H9 (cell line): Measurements from ENCODE around the gene CIT. TPM values are rescaled to one million over a fixed set of nuclear protein-coding genes. Genes with fewer than 3 reads are reported as not detected.

ENCODE experiments used
- DNase-seq: peaks from one replicate; pipeline ENCODE4 v3.0.0-alpha.2; 2017
- H2AFZ ChIP-seq: one replicate; pipeline ENCODE4 v1.6.1; 2013; ENCODE audit warnings: mild to moderate bottlenecking, low read length, control low read depth, moderate library complexity
- H2AK5ac ChIP-seq: 2 replicates; pipeline ENCODE4 v1.6.1; 2013; ENCODE audit warnings: low read length, control low read depth, mixed read lengths; ENCODE audit not compliant: insufficient read length
- H2BK120ac ChIP-seq: one replicate; pipeline ENCODE4 v1.6.1; 2013; ENCODE audit warnings: low read depth, mild to moderate bottlenecking, low read length, control low read depth, inconsistent platforms; ENCODE audit not compliant: poor library complexity, severe bottlenecking
- H2BK12ac ChIP-seq: 2 replicates; pipeline ENCODE4 v1.6.1; 2013; ENCODE audit warnings: low read length, control low read depth, mixed read lengths, low read depth; ENCODE audit not compliant: insufficient read length
- H2BK15ac ChIP-seq: 2 replicates; pipeline ENCODE4 v1.6.1; 2013; ENCODE audit warnings: low read depth, low read length, control low read depth
- H2BK20ac ChIP-seq: one replicate; pipeline ENCODE4 v1.6.1; 2013; ENCODE audit warnings: low read depth, mild to moderate bottlenecking, low read length, control low read depth, inconsistent platforms; ENCODE audit not compliant: poor library complexity, severe bottlenecking
- H2BK5ac ChIP-seq: 2 replicates; pipeline ENCODE4 v1.6.1; 2013; ENCODE audit warnings: low read length, control low read depth, mixed read lengths; ENCODE audit not compliant: insufficient read length
- H3K14ac ChIP-seq: 2 replicates; pipeline ENCODE4 v1.6.1; 2013; ENCODE audit warnings: low read length, control low read depth; ENCODE audit not compliant: insufficient read depth
- H3K18ac ChIP-seq: 2 replicates; pipeline ENCODE4 v1.6.1; 2013; ENCODE audit warnings: low read depth, mild to moderate bottlenecking, mixed read lengths, low read length, control low read depth; ENCODE audit not compliant: insufficient read length
- H3K23ac ChIP-seq: 2 replicates; pipeline ENCODE4 v1.6.1; 2013; ENCODE audit warnings: low read length, control low read depth, mixed read lengths, low read depth; ENCODE audit not compliant: insufficient read length
- H3K23me2 ChIP-seq: 2 replicates; pipeline ENCODE4 v1.6.1; 2013; ENCODE audit warnings: low read depth, mild to moderate bottlenecking, mixed read lengths, low read length, control low read depth; ENCODE audit not compliant: insufficient read length, poor library complexity, severe bottlenecking
- H3K27ac ChIP-seq: 2 replicates; pipeline ENCODE4 v1.5.1; 2013; ENCODE audit warnings: low read length, control low read depth, mixed read lengths, low read depth; ENCODE audit not compliant: insufficient read length
- H3K27me3 ChIP-seq: 2 replicates; pipeline ENCODE4 v1.6.1; 2013; ENCODE audit warnings: low read length, control low read depth, inconsistent platforms; ENCODE audit not compliant: insufficient read depth
- H3K4ac ChIP-seq: 2 replicates; pipeline ENCODE4 v1.6.1; 2013; ENCODE audit warnings: low read depth, mild to moderate bottlenecking, control low read depth, inconsistent platforms, low read length, moderate library complexity
- H3K4me1 ChIP-seq: 2 replicates; pipeline ENCODE4 v1.6.1; 2013; ENCODE audit warnings: low read length, control low read depth, inconsistent platforms; ENCODE audit not compliant: insufficient read depth
- H3K4me2 ChIP-seq: 2 replicates; pipeline ENCODE4 v1.6.1; 2013; ENCODE audit warnings: low read length, control low read depth, mixed read lengths; ENCODE audit not compliant: insufficient read length, insufficient read depth
- H3K56ac ChIP-seq: 2 replicates; pipeline ENCODE4 v1.6.1; 2013; ENCODE audit warnings: low read depth, mild to moderate bottlenecking, mixed read lengths, low read length, control low read depth; ENCODE audit not compliant: insufficient read length
- H3K79me1 ChIP-seq: 2 replicates; pipeline ENCODE4 v1.6.1; 2013; ENCODE audit warnings: low read depth, mild to moderate bottlenecking, moderate library complexity, low read length, control low read depth, inconsistent platforms; ENCODE audit not compliant: insufficient read depth, poor library complexity, severe bottlenecking
- H3K79me2 ChIP-seq: 2 replicates; pipeline ENCODE4 v1.6.1; 2013; ENCODE audit warnings: low read length, control low read depth, inconsistent platforms; ENCODE audit not compliant: insufficient read depth
- H3K9ac ChIP-seq: 2 replicates; pipeline ENCODE4 v1.6.1; 2013; ENCODE audit warnings: low read length, control low read depth, mixed read lengths; ENCODE audit not compliant: insufficient read length; ENCODE audit errors: extremely low read depth
- H3K9me3 ChIP-seq: one replicate; pipeline ENCODE4 v1.6.1; 2013; ENCODE audit warnings: low read depth, low read length, inconsistent platforms; ENCODE audit not compliant: control insufficient read depth
- H3T11ph ChIP-seq: one replicate; pipeline ENCODE4 v1.6.1; 2013; ENCODE audit warnings: mild to moderate bottlenecking, low read length, control low read depth, inconsistent platforms
- H4K20me1 ChIP-seq: one replicate; pipeline ENCODE4 v1.6.1; 2013; ENCODE audit not compliant: control insufficient read depth, insufficient read length, insufficient read depth
- H4K5ac ChIP-seq: 2 replicates; pipeline ENCODE4 v1.6.1; 2013; ENCODE audit warnings: low read depth, mild to moderate bottlenecking, mixed read lengths, low read length, control low read depth; ENCODE audit not compliant: insufficient read length
- H4K8ac ChIP-seq: replicated peaks from 2 replicates; pipeline ENCODE4 v1.6.1; 2013; ENCODE audit warnings: low read length, control low read depth, mixed read lengths, low read depth; ENCODE audit not compliant: insufficient read length
- H4K91ac ChIP-seq: 2 replicates; pipeline ENCODE4 v1.6.1; 2013; ENCODE audit warnings: low read depth, mild to moderate bottlenecking, moderate library complexity, mixed read lengths, low read length, control low read depth; ENCODE audit not compliant: insufficient read length
- H3K27ac Mint-ChIP-seq, 3 experiments: 2 replicates in 2 of 3; 3 replicates in 1 of 3; pipeline ENCODE4 v1.8.0; 2020 to 2021; ENCODE audit warnings: mixed read lengths in 3 of 3, mild to moderate bottlenecking in 1 of 3, moderate library complexity in 1 of 3
- H3K27me3 Mint-ChIP-seq: 2 replicates; pipeline ENCODE4 v1.8.0; 2021; ENCODE audit warnings: low read depth, mild to moderate bottlenecking, moderate library complexity, mixed read lengths
- H3K36me3 Mint-ChIP-seq, 3 experiments: 2 replicates in 2 of 3; 3 replicates in 1 of 3; pipeline ENCODE4 v1.8.0; 2020 to 2021; ENCODE audit warnings: low read depth in 3 of 3, mixed read lengths in 3 of 3; ENCODE audit not compliant: insufficient read depth in 1 of 3
- H3K4me1 Mint-ChIP-seq, 2 experiments: 2 replicates each; pipeline ENCODE4 v1.8.0; 2020; ENCODE audit warnings: mixed read lengths in 2 of 2
- H3K4me3 Mint-ChIP-seq, 2 experiments: 2 replicates in 1 of 2; 3 replicates in 1 of 2; pipeline ENCODE4 v1.8.0; 2020 to 2021; ENCODE audit warnings: mild to moderate bottlenecking in 2 of 2, mixed read lengths in 2 of 2, moderate library complexity in 1 of 2
- H3K9me3 Mint-ChIP-seq, 2 experiments: 2 replicates in 1 of 2; 3 replicates in 1 of 2; pipeline ENCODE4 v1.8.0; 2020; ENCODE audit warnings: mild to moderate bottlenecking in 2 of 2, mixed read lengths in 2 of 2, moderate library complexity in 1 of 2
- CTCF ChIP-seq: fragments of 200-600 bp; sonication (generic); conservative IDR thresholded peaks from 3 replicates; pipeline ENCODE4 v1.8.0; 2021; ENCODE audit warnings: antibody characterized with exemption, mild to moderate bottlenecking
- WGBS: extraction: QIAGEN DNeasy Blood & Tissue Kit; methylation state at CpG from one replicate; pipeline ENCODE4 v1.1.7; 2013; ENCODE audit warnings: missing lambda C conversion rate, low lambda C conversion rate, mixed read lengths; ENCODE audit not compliant: insufficient read length; ENCODE audit errors: extremely low coverage; 5-methylcytosine and 5-hydroxymethylcytosine counted together
- total RNA-seq: library from RNA; stranded (reverse); gene quantifications from 2 replicates; pipeline ENCODE4 v1.2.1, GENCODE V29; 2021

Gene CIT
- total RNA-seq, 1 experiment from 2014 or later = 55.3 TPM

GRCh38 chr12:119668324-119668841 is 208.7 kb downstream of the CIT start:
- no peaks in the 10 kb centered on the region for H3K27me3 ChIP-seq
- peaks cover 13 to 15% of the 10 kb centered on the region in 2 experiments for H3K4me1 Mint-ChIP-seq
- no peaks in the 10 kb centered on the region for H3K9me3 Mint-ChIP-seq
- H4K5ac ChIP-seq = no peak overlapping the region
- peaks cover 3% of the 10 kb centered on the region for H3K27me3 Mint-ChIP-seq
- no peaks in the 10 kb centered on the region for H3K4me1 ChIP-seq
- H3K79me1 ChIP-seq = peaks cover 4% of the 10 kb centered on the region
- H3K79me2 ChIP-seq = no peaks in the 10 kb centered on the region
- peak overlapping the region; percentile 94 for H3K4me2 ChIP-seq
- no peak overlapping the region for H2BK12ac ChIP-seq
- H2AK5ac ChIP-seq = no peak overlapping the region
- no peak overlapping the region for H2BK15ac ChIP-seq
- peaks cover 18 to 41% (median 35%) of the 10 kb centered on the region in 3 experiments for H3K36me3 Mint-ChIP-seq
- no peaks in the 10 kb centered on the region for H3K9me3 ChIP-seq
- H3K14ac ChIP-seq = peak overlapping the region; percentile 61
- H3T11ph ChIP-seq = no peak overlapping the region
- peak overlapping the region; percentile 73 for H3K18ac ChIP-seq
- H4K91ac ChIP-seq = no peak overlapping the region
- H2BK20ac ChIP-seq = no peak overlapping the region
- no peak overlapping the region for H3K23ac ChIP-seq
- peak overlapping the region; percentile 92 to 94 for H3K4me3 Mint-ChIP-seq
- H3K9ac ChIP-seq = peak overlapping the region; percentile 92
- DNase-seq = no peak
- no peak overlapping the region for H4K8ac ChIP-seq
- H2BK120ac ChIP-seq = no peak overlapping the region
- peak overlapping the region; percentile 93 to 95 (median 94) for H3K27ac Mint-ChIP-seq
- H4K20me1 ChIP-seq = no peaks in the 10 kb centered on the region
- no peak overlapping the region for H3K4ac ChIP-seq
- no peak for TF ChIP-seq CTCF
- no CpG with 5 or more reads among the region's 14 CpGs for WGBS
- no peaks in the 10 kb centered on the region for H3K23me2 ChIP-seq
- no peak overlapping the region for H3K56ac ChIP-seq
- peak overlapping the region; percentile 43 for H3K27ac ChIP-seq
- no peak overlapping the region for H2AFZ ChIP-seq
- H2BK5ac ChIP-seq = peak overlapping the region; percentile 71
